K562 (cell line): ENCODE data around the gene CPNE1. TPM values are rescaled to one million over a fixed set of nuclear protein-coding genes. Genes with fewer than 3 reads are reported as not detected.

Experiments
- ATAC-seq: fragments of 200-7000 bp; cut with Tn5 transposase; 3 replicates; pipeline ENCODE4 v1.9.1; 2020; ENCODE audit warnings: moderate library complexity
- BruUV-seq: library from RNA; stranded (reverse); fragments of 400-500 nt; replicated peaks from 2 replicates; lab custom pipeline; 2021; lab: Mats Ljungman, UMichigan
- CTCF ChIA-PET: fragments of 300-600 bp; formaldehyde crosslinking; extraction: SDS; loops from one replicate; lab custom pipeline; 2021; ENCODE audit warnings: low intra/inter-chr PET ratio; lab: Yijun Ruan, JAX
- POLR2A ChIA-PET: fragments of 300-600, 350-650 bp; sonication (Branson Sonifier 250); formaldehyde crosslinking; extraction: SDS; loops from one replicate; lab custom pipeline; 2021; ENCODE audit warnings: antibody characterized with exemption, inconsistent platforms; lab: Yijun Ruan, JAX
- DNase-seq, 4 experiments: peaks; one replicate each; pipeline versions ENCODE4 v3.0.0 to v3.0.0-alpha.2; 2011 to 2018; ENCODE audit warnings: low spot score in 3 of 4, mixed read lengths in 3 of 4; ENCODE audit errors: extremely low read depth in 1 of 4
- FAIRE-seq: peaks from 2 replicates; lab custom pipeline; 2011; peaks lifted over from hg19 to GRCh38; lab: Jason Lieb, UNC
- H2AFZ ChIP-seq: 2 replicates; pipeline ENCODE4 v1.6.0; 2011; ENCODE audit warnings: low read depth, low read length, control low read depth, inconsistent platforms
- H3K27ac ChIP-seq: fragments of 200-600 bp; 3 replicates; pipeline ENCODE4 v1.8.0; 2011; ENCODE audit warnings: low read depth, mild to moderate bottlenecking, control low read depth, inconsistent platforms, low read length, moderate library complexity, mixed read lengths; ENCODE audit errors: extremely low read depth
- H3K27me3 ChIP-seq, 2 experiments: fragments of 300-600 bp in 1 of 2; 2 replicates in 1 of 2; 3 replicates in 1 of 2; pipeline versions ENCODE4 v1.6.0 to v1.8.0; 2011; ENCODE audit warnings: inconsistent platforms in 2 of 2, low read length in 2 of 2, mild to moderate bottlenecking in 1 of 2, mixed read lengths in 1 of 2, moderate library complexity in 1 of 2; ENCODE audit not compliant: control insufficient read depth in 2 of 2, insufficient read depth in 2 of 2
- H3K36me3 ChIP-seq: fragments of 300-600 bp; 3 replicates; pipeline ENCODE4 v1.8.0; 2011; ENCODE audit warnings: mild to moderate bottlenecking, low read length, inconsistent platforms; ENCODE audit not compliant: control insufficient read depth, insufficient read depth
- H3K4me1 ChIP-seq, 2 experiments: fragments of 200-600 bp in 1 of 2; replicated peaks in 1 of 2; 2 replicates in 1 of 2; 3 replicates in 1 of 2; pipeline versions ENCODE4 v1.5.1 to v1.8.0; 2011; ENCODE audit warnings: inconsistent platforms in 2 of 2, low read length in 2 of 2, mild to moderate bottlenecking in 1 of 2, mixed read lengths in 1 of 2, moderate library complexity in 1 of 2; ENCODE audit not compliant: control insufficient read depth in 2 of 2, insufficient read depth in 2 of 2
- H3K4me2 ChIP-seq: 2 replicates; pipeline ENCODE4 v1.6.1; 2011; ENCODE audit warnings: low read length, control low read depth, inconsistent platforms, mixed read lengths; ENCODE audit not compliant: insufficient read depth
- H3K4me3 ChIP-seq: fragments of 200-600 bp; sonication (generic), shearing (Covaris generic); 2 replicates; pipeline ENCODE4 v1.5.1; 2016; ENCODE audit warnings: control low read depth, inconsistent platforms
- H3K79me2 ChIP-seq: fragments of 200-600 bp; 3 replicates; pipeline ENCODE4 v1.8.0; 2011; ENCODE audit warnings: low read length, inconsistent platforms; ENCODE audit not compliant: control insufficient read depth, insufficient read depth
- H3K9ac ChIP-seq, 2 experiments: 2 replicates each; pipeline versions ENCODE4 v1.6.0 to v1.6.1; 2011; ENCODE audit warnings: low read depth in 2 of 2, low read length in 2 of 2, control low read depth in 1 of 2, inconsistent platforms in 1 of 2, mild to moderate bottlenecking in 1 of 2, mixed read lengths in 1 of 2; ENCODE audit not compliant: insufficient read depth in 1 of 2
- H3K9me1 ChIP-seq: one replicate; pipeline ENCODE4 v1.6.0; 2011; ENCODE audit warnings: inconsistent platforms, mild to moderate bottlenecking, low read length, moderate library complexity; ENCODE audit not compliant: control insufficient read depth, insufficient read depth
- H3K9me3 ChIP-seq: replicated peaks from 2 replicates; pipeline ENCODE4 v1.5.1; 2011; ENCODE audit warnings: low read depth, low read length, inconsistent platforms; ENCODE audit not compliant: control insufficient read depth, insufficient read depth
- H4K20me1 ChIP-seq: replicated peaks from 2 replicates; pipeline ENCODE4 v1.6.1; 2011; ENCODE audit warnings: low read length, inconsistent platforms, mixed read lengths; ENCODE audit not compliant: control insufficient read depth, insufficient read depth
- ETV6 ChIP-seq, 3 experiments: fragments of 150-350 bp in 1 of 3; sonication (generic) in 1 of 3; formaldehyde crosslinking in 1 of 3; IDR thresholded peaks; 2 replicates each; pipeline versions ENCODE4 v1.6.1 to v1.8.0; 2014 to 2022; ENCODE audit warnings: borderline replicate concordance in 2 of 3, low read depth in 2 of 3, antibody characterized with exemption in 1 of 3, low read length in 1 of 3, mild to moderate bottlenecking in 1 of 3, missing genetic modification reagents in 1 of 3
- KAT7 ChIP-seq: sonication (generic); formaldehyde crosslinking; IDR thresholded peaks from 2 replicates; pipeline ENCODE4 v1.8.0; 2022; ENCODE audit warnings: missing genetic modification reagents, mild to moderate bottlenecking, borderline replicate concordance
- MEIS2 ChIP-seq: fragments of 450-650 bp; IDR thresholded peaks from 2 replicates; pipeline ENCODE4 v1.6.1; 2014; ENCODE audit warnings: mild to moderate bottlenecking; ENCODE audit not compliant: partially characterized antibody
- NRF1 ChIP-seq, 2 experiments: fragments of 450-650 bp; IDR thresholded peaks in 1 of 2; conservative IDR thresholded peaks in 1 of 2; 2 replicates each; pipeline ENCODE4 v1.6.1; 2014; ENCODE audit warnings: mild to moderate bottlenecking in 2 of 2
- STAG1 ChIP-seq: sonication (generic); formaldehyde crosslinking; IDR thresholded peaks from 2 replicates; pipeline ENCODE4 v1.5.0; 2020; ENCODE audit warnings: missing genetic modification reagents, borderline replicate concordance
- TEAD2 ChIP-seq: fragments of 450-650 bp; IDR thresholded peaks from 2 replicates; pipeline ENCODE4 v1.6.1; 2016; ENCODE audit warnings: missing genetic modification characterization, control low read depth, missing compliant biosample characterization
- TGIF2 ChIP-seq: sonication (generic); formaldehyde crosslinking; IDR thresholded peaks from 2 replicates; pipeline ENCODE4 v1.8.1; 2022; ENCODE audit warnings: mild to moderate bottlenecking, missing genetic modification reagents, moderate library complexity
- ZFP1 ChIP-seq: fragments of 450-650 bp; formaldehyde crosslinking; IDR thresholded peaks from 2 replicates; pipeline ENCODE4 v1.4.0; 2020; ENCODE audit warnings: mild to moderate bottlenecking, mixed read lengths
- ZNF518B ChIP-seq: fragments of 250-450 bp; sonication (Bioruptor Pico); IDR thresholded peaks from 2 replicates; pipeline ENCODE4 v1.5.0; 2021; ENCODE audit warnings: mild to moderate bottlenecking, moderate library complexity
- ZNF76 ChIP-seq: fragments of 250-450 bp; sonication (Bioruptor Pico); IDR thresholded peaks from 2 replicates; pipeline ENCODE4 v1.4.0; 2020; ENCODE audit warnings: mild to moderate bottlenecking, moderate library complexity, borderline replicate concordance
- WGBS: fragments of 100-300 bp; shearing (Covaris generic); methylation state at CpG from one replicate; pipeline ENCODE4 v1.1.6; 2016; ENCODE audit warnings: low coverage, mixed read lengths; ENCODE audit not compliant: insufficient coverage; ENCODE audit errors: missing lambda C conversion rate; 5-methylcytosine and 5-hydroxymethylcytosine counted together
- in situ Hi-C: fragments of 300-500 bp; cut with MboI; formaldehyde crosslinking; loops from 4 replicates; pipeline ENCODE4 v1.15.0; 2018; ENCODE audit warnings: inconsistent platforms, mixed read lengths
- intact Hi-C: fragments of 100-400 bp; cut with micrococcal nuclease; formaldehyde crosslinking; loops from 2 replicates; pipeline ENCODE4 v1.14.2; 2022
- polyA plus RNA-seq, 8 experiments: library from polyadenylated mRNA; depleted of rRNA in 4 of 8; stranded (reverse) in 5 of 8; unstranded in 3 of 8; fragments of >200 nt; fragmentation: Nextera tagmentation in 2 of 8; fragmentation: Illumina TruSeq in 1 of 8; extraction: Ambion mirVana in 2 of 8; extraction: Trizol in 1 of 8; gene quantifications; 2 replicates each; pipeline versions ENCODE4 v1.2.1 to v1.2.3, GENCODE V29; 2011 to 2014; ENCODE audit warnings: inconsistent platforms in 1 of 8, missing spikeins in 1 of 8
- total RNA-seq, 7 experiments: library from RNA; depleted of rRNA in 6 of 7; stranded (reverse); fragments of >200 nt in 6 of 7; fragmentation: Illumina TruSeq in 2 of 7; extraction: Trizol in 2 of 7; gene quantifications; 2 replicates each; pipeline versions ENCODE4 v1.2.1 to v1.2.3, GENCODE V29; 2011 to 2021; ENCODE audit warnings: low replicate concordance in 1 of 7

Gene CPNE1
- total and polyA plus RNA-seq, 9 of the 15 experiments (the other 6 are each of a cell fraction or from before 2014, with no cell fraction given): 42.1 to 102 (median 56.0) TPM

- no peak for TF ChIP-seq ZNF76 (CRISPR knock-in tag)
- no peak for TF ChIP-seq MEIS2
- no peak for TF ChIP-seq KAT7 (CRISPR knock-in tag)
- TF ChIP-seq STAG1 (CRISPR knock-in tag): no peak
- no peak for TF ChIP-seq ETV6 (IDR thresholded peaks at IDR 0.05; ENCODE audit: borderline replicate concordance in 1 of 2, low read depth in 2 of 2, low read length in 1 of 2)
- no peak for TF ChIP-seq ETV6 (CRISPR knock-in tag; IDR thresholded peaks at IDR 0.05; ENCODE audit: borderline replicate concordance)
- no peak for TF ChIP-seq TEAD2 (tag)
These were observed 34.1 kb downstream of the CPNE1 start (continued) for GRCh38 chr20:35630636-35631035.

DNA sequence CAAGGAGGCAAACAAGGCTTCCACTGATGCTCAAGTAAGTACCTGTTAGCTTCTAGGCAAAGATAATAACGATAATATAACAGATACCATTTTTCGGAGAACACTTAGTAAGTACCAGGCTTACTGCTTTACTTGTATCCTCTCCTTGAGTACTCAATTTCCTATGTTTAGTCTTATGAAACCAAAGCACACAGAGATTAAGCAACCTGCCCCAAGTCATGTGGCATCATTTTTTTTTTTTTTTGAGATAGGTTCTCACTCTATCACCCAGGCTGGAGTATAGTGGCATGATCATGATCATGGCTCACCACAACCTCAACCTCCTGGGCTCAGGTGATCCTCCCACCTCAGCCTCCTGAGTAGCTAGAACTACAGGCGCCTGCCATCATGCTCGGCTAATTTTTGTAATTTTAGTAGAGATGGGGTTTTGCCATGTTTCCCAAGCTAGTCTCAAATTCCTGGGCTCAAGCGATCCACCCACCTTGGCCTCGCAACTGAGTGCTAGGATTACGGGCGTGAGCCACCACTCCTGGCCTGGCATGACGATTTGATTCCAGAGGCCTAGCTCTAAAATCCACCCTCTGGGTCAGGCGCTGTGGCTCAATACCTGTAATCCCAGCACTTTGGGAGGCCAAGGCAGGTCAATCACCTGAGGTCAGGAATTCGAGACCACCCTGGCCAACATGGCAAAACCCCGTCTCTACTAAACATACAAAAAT is 35.1 kb downstream of the CPNE1 start:
- WGBS: 89% methylated on average over 12 of the region's 12 CpGs
- H3K4me3 ChIP-seq: no peak overlapping the region
- no peaks in the 10 kb centered on the region for H4K20me1 ChIP-seq
- POLR2A ChIA-PET: interaction anchor here (2.9 kb wide), 1 partner anchor 12 kb away, joined by 11 read pairs; no protein-coding TSS in a partner anchor
- FAIRE-seq: no peak
- no peaks in the 10 kb centered on the region for H3K9me1 ChIP-seq
- H3K79me2 ChIP-seq: no peaks in the 10 kb centered on the region
- TF ChIP-seq TGIF2 (CRISPR knock-in tag): no peak
- no peak for TF ChIP-seq ZNF76 (CRISPR knock-in tag)
- no peak for TF ChIP-seq ZNF518B
- no peak for TF ChIP-seq ZFP1 (CRISPR knock-in tag)
- TF ChIP-seq NRF1 (conservative IDR thresholded peaks at IDR 0.05 in 1 of 2, IDR thresholded peaks at IDR 0.05 in 1 of 2): no peak
- H3K36me3 ChIP-seq: peaks cover 67% of the 10 kb centered on the region; the same call in 2 of the 3 replicates
- no peaks in the 10 kb centered on the region; a peak in 1 of 5 replicates for H3K4me1 ChIP-seq
- H3K9ac ChIP-seq: 0 out of 4 replicates have a peak overlapping the region, but pooled peaks of 1 of the 2 experiments have one; percentile 9
- no peak overlapping the region for H2AFZ ChIP-seq
- CTCF ChIA-PET: no interaction called here
- DNase-seq: no peak
- H3K9me3 ChIP-seq: no peaks in the 10 kb centered on the region
- H3K27ac ChIP-seq: no peak overlapping the region
- in situ Hi-C loops: no loop called here
- no peak overlapping the region for H3K4me2 ChIP-seq
- intact Hi-C loops: no loop called here
- ATAC-seq: no peak
- H3K27me3 ChIP-seq: no peaks in the 10 kb centered on the region
- BruUV-seq: no TSS peak
